ENCODE data around the gene ECE1.

Gene ECE1

GRCh38 chr1:21247892-21248715 is 42.2 kb downstream of the ECE1 start:
- no peak overlapping the region for H3K27ac ChIP-seq
- no peak for TF ChIP-seq CTCF (conservative IDR thresholded peaks at IDR 0.05)

DNA sequence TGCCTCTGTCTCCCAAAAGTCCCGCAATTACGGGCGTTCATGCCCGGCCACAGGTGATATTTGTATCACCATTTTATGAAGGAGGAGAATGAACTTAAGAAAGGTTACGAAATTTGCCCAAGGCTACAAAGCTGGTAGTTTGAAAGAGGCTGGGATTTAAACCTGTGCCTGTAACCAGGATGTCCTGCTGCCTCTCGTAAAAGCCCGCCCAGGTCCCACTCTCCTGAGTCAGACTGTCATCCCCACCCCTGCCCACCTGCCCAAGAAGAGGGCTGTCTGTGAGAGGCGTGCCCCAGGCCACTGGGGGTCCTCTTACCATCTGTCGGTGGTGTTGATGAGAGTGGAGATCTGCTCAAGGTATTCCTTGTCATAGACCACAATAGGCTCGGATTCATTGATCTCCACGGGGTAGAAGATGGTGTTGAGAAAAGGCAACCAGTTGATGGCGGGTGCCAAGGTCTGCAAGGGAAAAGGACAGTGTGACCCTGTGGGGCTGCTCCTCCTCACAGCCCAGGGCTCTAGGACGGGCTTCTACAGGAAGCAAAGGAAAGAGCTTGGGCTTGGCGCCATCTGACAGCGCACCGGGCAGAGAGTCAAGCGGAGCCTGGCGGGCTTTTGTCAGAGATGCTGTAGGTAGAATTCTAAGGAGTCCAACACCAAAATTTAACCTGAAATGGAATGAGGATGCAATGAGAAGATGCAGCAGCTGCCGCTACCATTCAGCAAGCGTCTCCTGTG is 43.2 kb downstream of the ECE1 start:
- H3K27ac ChIP-seq = no peak overlapping the region
- TF ChIP-seq CTCF (conservative IDR thresholded peaks at IDR 0.05) = no peak

DNA sequence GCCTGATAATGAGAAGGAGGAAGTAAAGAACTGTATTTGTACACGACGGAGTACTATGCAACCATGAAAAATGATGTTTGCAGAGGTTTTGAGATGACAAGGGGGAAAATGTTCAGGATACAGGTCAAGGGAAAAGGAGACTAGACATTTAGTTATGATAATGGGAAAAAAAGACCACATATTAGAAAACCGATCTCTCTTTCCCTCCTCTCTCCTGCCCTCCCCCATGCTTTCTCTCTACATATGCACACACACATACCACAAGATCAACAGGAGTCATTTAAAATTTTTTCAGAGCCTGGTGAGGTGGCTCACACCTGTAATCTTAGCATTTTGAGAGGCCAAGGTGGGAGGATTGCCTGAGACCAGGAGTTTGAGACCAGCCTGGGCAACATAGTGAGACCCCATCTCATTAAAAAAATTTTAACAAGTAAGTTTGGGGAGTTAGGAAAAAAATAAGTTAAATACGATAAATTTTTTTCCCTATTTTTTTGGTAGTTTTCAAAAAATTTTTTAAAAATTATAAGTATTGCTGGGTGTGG is 44.5 kb downstream of the ECE1 start:
- TF ChIP-seq CTCF (conservative IDR thresholded peaks at IDR 0.05) = no peak
- no peak overlapping the region for H3K27ac ChIP-seq

DNA sequence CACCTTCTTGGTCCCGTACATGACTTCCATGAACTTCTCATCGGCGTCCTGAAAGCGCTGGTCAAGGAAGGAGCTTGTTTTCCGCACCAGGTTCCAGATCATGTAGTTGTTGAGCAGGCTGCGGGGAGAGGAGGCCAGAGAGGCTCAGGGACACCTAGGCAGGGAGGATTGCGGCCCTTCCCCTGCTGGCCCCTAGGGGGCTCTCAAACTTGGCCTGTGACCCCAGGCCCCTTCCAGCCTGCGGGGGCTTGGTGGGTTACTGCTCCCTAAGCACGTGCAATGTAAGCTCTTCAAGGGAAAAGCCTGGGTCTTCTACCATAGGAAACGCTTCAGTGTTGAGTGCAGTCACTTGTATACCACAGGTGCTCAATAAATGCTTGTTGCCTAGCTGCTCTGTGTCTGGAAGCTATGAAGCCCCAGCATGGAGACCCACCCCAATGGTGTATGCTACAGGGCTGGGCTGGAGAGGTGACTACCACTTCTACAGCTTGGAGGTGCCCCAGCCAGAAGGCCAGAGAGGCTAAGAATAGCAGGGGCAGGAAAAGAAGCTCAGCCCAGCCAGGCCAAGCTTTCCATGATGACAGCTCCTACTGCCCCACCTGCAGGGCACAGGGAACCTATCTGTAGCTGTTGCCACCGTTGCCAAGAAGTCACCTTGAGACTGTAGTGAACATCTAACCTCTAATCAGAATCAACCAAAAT is 45.1 kb downstream of the ECE1 start:
- no peak overlapping the region for H3K27ac ChIP-seq
- no peak; the same call in 1 of the 2 replicates for TF ChIP-seq CTCF (conservative IDR thresholded peaks at IDR 0.05)

DNA sequence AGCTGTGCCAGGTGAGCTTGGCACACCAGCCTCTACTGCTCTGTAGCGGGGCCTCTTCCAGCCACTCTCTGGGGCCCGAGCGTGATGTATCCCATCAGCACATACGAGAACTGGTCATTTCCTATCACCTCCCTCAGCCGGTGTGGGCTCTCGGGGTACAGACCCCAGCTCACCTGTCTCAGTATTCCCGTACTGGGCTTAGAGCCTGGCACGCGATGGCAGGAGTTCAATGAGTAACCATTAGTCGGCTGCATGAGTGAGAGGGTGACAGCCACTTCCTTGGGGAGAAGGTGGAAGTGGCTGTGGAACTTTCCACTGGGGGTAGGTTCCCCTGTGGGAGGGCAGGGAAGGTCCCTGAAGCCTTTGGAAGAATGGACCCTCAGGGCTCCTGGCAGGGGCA is 46.1 kb downstream of the ECE1 start:
- no peak overlapping the region for H3K27ac ChIP-seq

DNA sequence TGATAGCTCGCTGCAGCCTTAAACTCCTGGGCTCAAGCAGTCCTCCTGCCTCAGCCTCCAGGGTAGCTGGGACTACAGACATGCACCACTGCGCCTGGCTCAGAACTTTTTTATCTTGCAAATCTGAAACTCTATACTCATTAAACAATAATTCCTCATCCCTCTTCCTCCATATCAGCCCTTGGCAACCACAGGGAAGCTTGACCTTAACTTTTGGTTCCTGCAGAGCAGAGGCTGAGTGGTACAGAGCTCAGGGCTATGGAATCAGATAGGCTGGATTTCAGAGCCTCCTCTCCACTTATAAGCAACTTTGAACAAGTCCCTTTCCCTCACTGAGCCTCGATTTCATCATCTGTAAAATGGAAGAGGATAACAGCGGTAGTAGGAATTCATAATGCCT is 47.4 kb downstream of the ECE1 start:
- no peak for TF ChIP-seq CTCF (conservative IDR thresholded peaks at IDR 0.05)
- no peak overlapping the region for H3K27ac ChIP-seq

More for the DNA sequence above, 46.1 kb downstream of the ECE1 start:
- TF ChIP-seq CTCF (conservative IDR thresholded peaks at IDR 0.05) = no peak

Data from VCaP (cell line).